ENCODE data around the gene HSDL1. TPM values are rescaled to one million over a fixed set of nuclear protein-coding genes. Genes with fewer than 3 reads are reported as not detected.

The HSDL1 gene
- total RNA-seq, 1 experiment from 2014 or later, result 35.8 TPM

- peaks cover 6% of the 10 kb centered on the region; the same call in 1 of the 2 replicates for H4K20me1 ChIP-seq (ENCODE audit: insufficient read depth)
- BruUV-seq (replicated peaks), result no TSS peak
- peaks cover 17 to 22% of the 10 kb centered on the region in 2 experiments for H3K36me3 ChIP-seq (ENCODE audit: control insufficient read depth in 1 of 2, insufficient read depth in 2 of 2, low read length in 2 of 2)
- TF ChIP-seq YY1 (IDR thresholded peaks at IDR 0.05; ENCODE audit: extremely low read depth, insufficient replicate concordance, low read depth, low read length) (no peak), MAX (IDR thresholded peaks at IDR 0.05) (no peak), ATF3 (IDR thresholded peaks at IDR 0.05) (no peak), SIN3A (IDR thresholded peaks at IDR 0.05; ENCODE audit: low read depth) (no peak), TCF7L2 (IDR thresholded peaks at IDR 0.05; ENCODE audit: borderline replicate concordance, extremely low read depth, insufficient read depth, insufficient read length) (no peak), SRF (IDR thresholded peaks at IDR 0.05; ENCODE audit: low read depth) (no peak), EZH2 (IDR thresholded peaks at IDR 0.05) (no peak), SP1 (IDR thresholded peaks at IDR 0.05; ENCODE audit: low read depth) (no peak), ELF1 (IDR thresholded peaks at IDR 0.05; ENCODE audit: borderline replicate concordance, low read depth) (no peak), ZBTB33 (IDR thresholded peaks at IDR 0.05; ENCODE audit: extremely low read depth, insufficient replicate concordance, low read length) (no peak), EGR1 (IDR thresholded peaks at IDR 0.05; ENCODE audit: low read depth) (no peak), EZH2phosphoT487 (IDR thresholded peaks at IDR 0.05; ENCODE audit: borderline replicate concordance) (no peak), JUND (IDR thresholded peaks at IDR 0.05) (no peak), ZNF274 (IDR thresholded peaks at IDR 0.05; ENCODE audit: low read depth, low read length) (no peak), POLR2AphosphoS5 (IDR thresholded peaks at IDR 0.05; ENCODE audit: low read depth, low read length) (no peak), CBX3 (IDR thresholded peaks at IDR 0.05; ENCODE audit: low read depth) (no peak), REST (IDR thresholded peaks at IDR 0.05; ENCODE audit: low read depth) (no peak)
- no peaks in the 10 kb centered on the region for H3K9me2 ChIP-seq (ENCODE audit: insufficient read depth)
- H3K4me2 ChIP-seq (ENCODE audit: low read length), result no peak overlapping the region; the same call in 1 of the 2 replicates
- H3K27ac ChIP-seq (ENCODE audit: low read depth, low read length), result no peak overlapping the region
- ChIA-PET RAD21 (ENCODE audit: low non-redundant PET in 1 of 2, low total read pairs in 2 of 2, uncharacterized antibody in 2 of 2, unreplicated experiment in 2 of 2) (no interaction called here), POLR2A (no interaction called here), CTCF (no interaction called here)
- H3K9ac ChIP-seq (ENCODE audit: low read length), result no peak overlapping the region
- ATAC-seq (no peak), DNase-seq (ENCODE audit: low read depth, low spot score) (no peak)
- H3K4me3 ChIP-seq (replicated peaks in 1 of 2; ENCODE audit: low read depth in 1 of 2, low read length in 2 of 2), result no peak overlapping the region
- peaks cover 14 to 16% of the 10 kb centered on the region in 2 experiments for H3K4me1 ChIP-seq (ENCODE audit: control insufficient read depth in 1 of 2, insufficient read depth in 2 of 2, low read length in 2 of 2)
- no peak overlapping the region for H2AFZ ChIP-seq (ENCODE audit: low read depth, low read length, poor library complexity, severe bottlenecking)
- intact Hi-C loops (cut with micrococcal nuclease), result no loop called here
- no peaks in the 10 kb centered on the region for H3K9me3 ChIP-seq (ENCODE audit: control insufficient read depth in 1 of 2, insufficient read depth in 1 of 2, low read depth in 1 of 2, low read length in 2 of 2)
- no peaks in the 10 kb centered on the region for H3K27me3 ChIP-seq (ENCODE audit: insufficient read depth, low read length)
- peaks cover 27% of the 10 kb centered on the region for H3K79me2 ChIP-seq (ENCODE audit: insufficient read depth, low read length)
Observed at GRCh38 chr16:84098939-84099338, 46.0 kb downstream of the HSDL1 start.

All from HCT116 (cell line).